Activated B cell treated with CpG ODN at 0.5 μM for 24 hours (primary cell): ENCODE results near the gene TMPRSS4. TPM values are rescaled to one million over a fixed set of nuclear protein-coding genes. Genes with fewer than 3 reads are reported as not detected.

ENCODE experiments used
- ATAC-seq: fragments of 200-7000 bp; cut with Tn5 transposase; one replicate; pipeline ENCODE4 v1.10.0; 2021; ENCODE audit warnings: low read depth, mild to moderate bottlenecking, moderate library complexity
- CTCF ChIA-PET: fragments of 350-600 bp; sonication (Branson Sonifier 250); formaldehyde crosslinking; loops from one replicate; lab custom pipeline; 2021; ENCODE audit warnings: antibody characterized with exemption; lab: Charles Lee
- POLR2A ChIA-PET: fragments of 350-600 bp; sonication (Branson Sonifier 250); formaldehyde crosslinking; loops from one replicate; lab custom pipeline; 2021; ENCODE audit warnings: antibody characterized with exemption; lab: Charles Lee
- DNase-seq: peaks from one replicate; pipeline ENCODE4 v3.0.0; 2022
- H3K27ac Mint-ChIP-seq: one replicate; pipeline ENCODE4 v1.8.0; 2020; ENCODE audit warnings: mixed read lengths
- H3K27me3 Mint-ChIP-seq: one replicate; pipeline ENCODE4 v1.8.0; 2021; ENCODE audit warnings: mixed read lengths
- H3K36me3 Mint-ChIP-seq: one replicate; pipeline ENCODE4 v1.8.0; 2021; ENCODE audit warnings: low read depth, mixed read lengths
- H3K4me1 Mint-ChIP-seq: one replicate; pipeline ENCODE4 v1.8.0; 2021; ENCODE audit warnings: mixed read lengths
- H3K4me3 Mint-ChIP-seq: one replicate; pipeline ENCODE4 v1.8.0; 2020; ENCODE audit warnings: mild to moderate bottlenecking, mixed read lengths
- H3K9me3 Mint-ChIP-seq: one replicate; pipeline ENCODE4 v1.8.0; 2020; ENCODE audit warnings: mixed read lengths
- intact Hi-C: fragments of 100-400 bp; cut with micrococcal nuclease; formaldehyde crosslinking; loops from one replicate; pipeline ENCODE4 v1.15.1; 2024
- total RNA-seq: library from RNA; stranded (reverse); gene quantifications from 2 replicates; pipeline ENCODE4 v1.2.3, GENCODE V29; 2022
- TF ChIP-seq, protein P1 (sequence below): fragments of 200-600 bp; IDR thresholded peaks from one replicate; pipeline ENCODE4 v1.8.0; 2022; ENCODE audit warnings: antibody characterized with exemption, mild to moderate bottlenecking

TMPRSS4 gene, protein sequence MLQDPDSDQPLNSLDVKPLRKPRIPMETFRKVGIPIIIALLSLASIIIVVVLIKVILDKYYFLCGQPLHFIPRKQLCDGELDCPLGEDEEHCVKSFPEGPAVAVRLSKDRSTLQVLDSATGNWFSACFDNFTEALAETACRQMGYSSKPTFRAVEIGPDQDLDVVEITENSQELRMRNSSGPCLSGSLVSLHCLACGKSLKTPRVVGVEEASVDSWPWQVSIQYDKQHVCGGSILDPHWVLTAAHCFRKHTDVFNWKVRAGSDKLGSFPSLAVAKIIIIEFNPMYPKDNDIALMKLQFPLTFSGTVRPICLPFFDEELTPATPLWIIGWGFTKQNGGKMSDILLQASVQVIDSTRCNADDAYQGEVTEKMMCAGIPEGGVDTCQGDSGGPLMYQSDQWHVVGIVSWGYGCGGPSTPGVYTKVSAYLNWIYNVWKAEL
- total RNA-seq = not detected in 2 replicates

DNA sequence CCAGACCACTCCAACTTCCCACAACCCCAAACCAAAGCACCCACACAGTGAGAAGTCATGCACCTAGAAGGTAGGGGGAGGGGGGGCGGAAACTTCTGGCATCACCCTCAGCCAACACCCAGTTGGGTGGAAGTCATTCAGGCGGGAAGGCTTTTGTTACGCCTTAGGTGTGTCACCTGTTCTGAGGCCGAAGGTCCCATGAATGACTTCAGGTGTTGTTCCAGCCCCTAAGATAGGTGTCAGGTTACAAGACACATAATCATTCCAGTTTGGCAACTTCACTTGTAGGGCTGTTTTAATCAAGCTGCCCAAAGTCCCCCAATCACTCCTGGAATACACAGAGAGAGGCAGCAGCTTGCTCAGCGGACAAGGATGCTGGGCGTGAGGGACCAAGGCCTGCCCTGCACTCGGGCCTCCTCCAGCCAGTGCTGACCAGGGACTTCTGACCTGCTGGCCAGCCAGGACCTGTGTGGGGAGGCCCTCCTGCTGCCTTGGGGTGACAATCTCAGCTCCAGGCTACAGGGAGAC, at the start of gene TMPRSS4:
TMPRSS4 (plus strand) TSS at position 325 of the 528 bp plus-strand sequence. CDS start 225 bp downstream, outside the sequence.
- CTCF ChIA-PET = no interaction called here

DNA sequence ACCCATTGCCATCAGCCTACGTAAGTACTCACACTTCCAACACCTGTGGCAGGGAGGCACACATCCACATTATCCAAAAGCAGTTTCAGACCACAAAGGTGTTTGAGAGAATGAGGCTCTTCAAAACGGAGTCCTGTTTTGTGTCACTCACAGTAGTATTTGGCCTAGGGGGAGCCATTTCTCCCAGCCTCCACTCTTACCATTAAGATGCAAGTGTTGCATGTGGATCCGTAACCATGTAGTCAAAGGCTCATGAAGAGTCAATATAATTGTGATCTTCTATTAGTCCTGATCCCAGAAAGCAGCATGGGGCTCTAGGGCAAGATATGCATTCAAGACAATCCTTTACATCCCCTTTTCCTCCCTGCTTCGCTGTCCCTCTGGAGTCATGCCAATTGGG, 49.2 kb upstream of the TMPRSS4 start:
- TF ChIP-seq, protein P1, sequence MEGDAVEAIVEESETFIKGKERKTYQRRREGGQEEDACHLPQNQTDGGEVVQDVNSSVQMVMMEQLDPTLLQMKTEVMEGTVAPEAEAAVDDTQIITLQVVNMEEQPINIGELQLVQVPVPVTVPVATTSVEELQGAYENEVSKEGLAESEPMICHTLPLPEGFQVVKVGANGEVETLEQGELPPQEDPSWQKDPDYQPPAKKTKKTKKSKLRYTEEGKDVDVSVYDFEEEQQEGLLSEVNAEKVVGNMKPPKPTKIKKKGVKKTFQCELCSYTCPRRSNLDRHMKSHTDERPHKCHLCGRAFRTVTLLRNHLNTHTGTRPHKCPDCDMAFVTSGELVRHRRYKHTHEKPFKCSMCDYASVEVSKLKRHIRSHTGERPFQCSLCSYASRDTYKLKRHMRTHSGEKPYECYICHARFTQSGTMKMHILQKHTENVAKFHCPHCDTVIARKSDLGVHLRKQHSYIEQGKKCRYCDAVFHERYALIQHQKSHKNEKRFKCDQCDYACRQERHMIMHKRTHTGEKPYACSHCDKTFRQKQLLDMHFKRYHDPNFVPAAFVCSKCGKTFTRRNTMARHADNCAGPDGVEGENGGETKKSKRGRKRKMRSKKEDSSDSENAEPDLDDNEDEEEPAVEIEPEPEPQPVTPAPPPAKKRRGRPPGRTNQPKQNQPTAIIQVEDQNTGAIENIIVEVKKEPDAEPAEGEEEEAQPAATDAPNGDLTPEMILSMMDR = no peak
- intact Hi-C loops = no loop called here
- H3K4me3 Mint-ChIP-seq = no peak overlapping the region
- no peaks in the 10 kb centered on the region for H3K36me3 Mint-ChIP-seq
- CTCF ChIA-PET = no interaction called here
- POLR2A ChIA-PET = interaction anchor here (0.6 to 1.2 kb wide), 2 partner anchors 17 to 21 kb away, joined by 3 read pairs; no protein-coding TSS in a partner anchor
- H3K4me1 Mint-ChIP-seq = peaks cover 20% of the 10 kb centered on the region
- DNase-seq = no peak
- ATAC-seq = no peak
- H3K9me3 Mint-ChIP-seq = no peaks in the 10 kb centered on the region
- H3K27ac Mint-ChIP-seq = no peak overlapping the region
- H3K27me3 Mint-ChIP-seq = no peaks in the 10 kb centered on the region

More for the DNA sequence above, at the start of gene TMPRSS4:
- DNase-seq (no peak), ATAC-seq (no peak)
- POLR2A ChIA-PET = no interaction called here
- peaks cover 26% of the 10 kb centered on the region for H3K27me3 Mint-ChIP-seq
- intact Hi-C loops = no loop called here
- TF ChIP-seq, protein P1 = no peak
- H3K4me1 Mint-ChIP-seq = no peaks in the 10 kb centered on the region
- no peaks in the 10 kb centered on the region for H3K9me3 Mint-ChIP-seq
- H3K36me3 Mint-ChIP-seq = no peaks in the 10 kb centered on the region
- H3K4me3 Mint-ChIP-seq = no peak within 1 kb of the TSS
- no peak within 1 kb of the TSS for H3K27ac Mint-ChIP-seq

DNA sequence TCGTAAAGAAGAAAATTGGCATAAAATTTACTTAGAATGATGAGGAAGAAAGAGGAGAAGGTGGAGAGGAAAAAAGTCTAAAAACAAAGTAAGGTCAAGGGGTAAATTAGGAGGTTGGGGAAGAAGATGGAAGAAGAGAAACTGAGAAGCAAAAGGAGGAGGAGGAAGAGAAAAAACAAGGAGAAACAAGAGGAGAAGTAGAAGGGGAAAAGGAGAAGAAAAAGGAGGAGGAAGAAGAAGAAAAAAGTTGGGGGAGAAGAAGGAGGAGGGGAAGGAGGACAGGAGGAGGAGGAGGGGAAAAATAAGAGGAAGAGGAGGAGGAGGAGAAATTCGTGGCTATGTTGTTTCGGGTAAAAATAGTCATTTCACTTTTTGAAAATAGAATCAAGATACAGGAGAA, 48.3 kb upstream of the TMPRSS4 start:
- Mint-ChIP-seq H3K27me3 (no peaks in the 10 kb centered on the region), H3K4me3 (no peak overlapping the region), H3K9me3 (no peaks in the 10 kb centered on the region), H3K36me3 (no peaks in the 10 kb centered on the region), H3K4me1 (peaks cover 21% of the 10 kb centered on the region), H3K27ac (no peak overlapping the region)
- CTCF ChIA-PET = interaction anchor here (1.1 to 1.6 kb wide), 2 partner anchors 25 to 82 kb away, joined by 5 to 6 read pairs; no protein-coding TSS in a partner anchor
- intact Hi-C loops = no loop called here
- ATAC-seq (no peak), DNase-seq (no peak)
- POLR2A ChIA-PET = interaction anchor here (1.0 kb wide), 1 partner anchor 20 kb away, joined by 4 read pairs; no protein-coding TSS in a partner anchor
- TF ChIP-seq, protein P1 = no peak

DNA sequence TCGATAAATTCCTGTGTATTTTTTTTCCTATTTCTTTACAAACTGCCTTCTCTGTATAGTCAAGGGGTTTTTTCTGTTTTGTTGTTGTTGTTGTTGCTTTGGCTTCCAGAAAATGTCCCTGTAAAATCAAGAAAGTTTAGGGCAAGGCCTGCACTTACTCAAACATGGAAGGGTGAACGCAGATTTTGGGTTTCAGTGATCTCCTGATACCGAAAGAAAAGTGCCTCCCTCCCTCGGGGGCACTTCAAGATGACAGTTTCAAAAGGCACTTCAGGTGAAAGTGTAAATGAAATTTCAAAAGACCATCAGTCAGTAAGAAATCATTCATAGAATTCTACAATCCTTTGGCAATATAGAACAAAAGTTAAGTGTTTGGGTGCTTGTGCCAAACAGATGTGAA, 43.4 kb upstream of the TMPRSS4 start:
- CTCF ChIA-PET = no interaction called here
- H3K4me3 Mint-ChIP-seq = no peak overlapping the region
- POLR2A ChIA-PET = no interaction called here

More for the DNA sequence above, 43.4 kb upstream of the TMPRSS4 start:
- TF ChIP-seq, protein P1 = no peak
- Mint-ChIP-seq H3K27ac (peak overlapping the region; percentile 24), H3K9me3 (no peaks in the 10 kb centered on the region), H3K27me3 (no peaks in the 10 kb centered on the region), H3K4me1 (peaks cover 11% of the 10 kb centered on the region), H3K36me3 (no peaks in the 10 kb centered on the region)
- ATAC-seq (no peak), DNase-seq (no peak)
- intact Hi-C loops = no loop called here
